G401.6 (cell line): ENCODE measurements around the gene CXCL5.
"Not testable (repeated sequence)": the region's sequence is repeated elsewhere in the genome, so short reads cannot be mapped to it uniquely, and the experiment has no call there.

Source experiments
- FAIRE-seq: peaks from 2 replicates; lab custom pipeline; 2012; peaks lifted over from hg19 to GRCh38; lab: Jason Lieb, UNC

The CXCL5 gene

GRCh38 chr4:74015126-74015780, 16.8 kb upstream of the CXCL5 start:
- no peak for FAIRE-seq

GRCh38 chr4:74014332-74014731, 15.9 kb upstream of the CXCL5 start:
- FAIRE-seq, result no peak

- FAIRE-seq, result no peak
Measured at GRCh38 chr4:74013264-74013663, 14.8 kb upstream of the CXCL5 start.

- FAIRE-seq, result no peak
Measured at GRCh38 chr4:74012130-74012529, 13.7 kb upstream of the CXCL5 start.

GRCh38 chr4:74009307-74009706, 10.8 kb upstream of the CXCL5 start:
- no peak for FAIRE-seq

GRCh38 chr4:74006009-74006476, 7.6 kb upstream of the CXCL5 start:
- no peak for FAIRE-seq

- FAIRE-seq, result no peak
Measured at GRCh38 chr4:74005528-74005927, 7.1 kb upstream of the CXCL5 start.

- FAIRE-seq, result no peak
Measured at GRCh38 chr4:74004668-74005067, 6.2 kb upstream of the CXCL5 start.

- FAIRE-seq, result no peak
Measured at GRCh38 chr4:74000301-74000700, 1.8 kb upstream of the CXCL5 start.

- no peak for FAIRE-seq
Measured at GRCh38 chr4:73992050-73992449, 6.4 kb downstream of the CXCL5 start.

- no peak for FAIRE-seq
Measured at GRCh38 chr4:73991742-73992000, 6.8 kb downstream of the CXCL5 start.

GRCh38 chr4:73990988-73991741, 7.3 kb downstream of the CXCL5 start:
- FAIRE-seq, result no peak

GRCh38 chr4:73989928-73990327, 8.5 kb downstream of the CXCL5 start:
- no peak for FAIRE-seq

GRCh38 chr4:73989031-73989430, 9.4 kb downstream of the CXCL5 start:
- FAIRE-seq, result no peak

- FAIRE-seq, result no peak
Measured at GRCh38 chr4:73988061-73988460, 10.4 kb downstream of the CXCL5 start, which contains the start of gene PPBP. Gene PPBP, minus strand, starts transcription at chr4:73988190. Its CDS starts 87 bp downstream, at chr4:73988103.

- no peak for FAIRE-seq
Measured at GRCh38 chr4:73985528-73985852, 13.0 kb downstream of the CXCL5 start.

GRCh38 chr4:73984736-73985527, 13.5 kb downstream of the CXCL5 start:
- FAIRE-seq, result no peak

GRCh38 chr4:73981175-73981574, 17.3 kb downstream of the CXCL5 start:
- not testable (repeated sequence) for FAIRE-seq

GRCh38 chr4:73979407-73979957, 19.0 kb downstream of the CXCL5 start:
- FAIRE-seq, result no peak

GRCh38 chr4:73978886-73979285, 19.6 kb downstream of the CXCL5 start:
- no peak for FAIRE-seq

GRCh38 chr4:73976716-73977115, 21.8 kb downstream of the CXCL5 start:
- no peak for FAIRE-seq

GRCh38 chr4:73976217-73976616, 22.3 kb downstream of the CXCL5 start:
- no peak for FAIRE-seq

- no peak for FAIRE-seq
Measured at GRCh38 chr4:73974352-73974751, 24.1 kb downstream of the CXCL5 start.
